HG02642 (cell line): ENCODE measurements around the gene TPGS2.
"Not testable (repeated sequence)": the region's sequence is repeated elsewhere in the genome, so short reads cannot be mapped to it uniquely, and the experiment has no call there.

Source experiments
- ATAC-seq: cut with Tn5 transposase; IDR thresholded peaks from one replicate; pipeline ENCODE4 v1.9.1; 2021; ENCODE audit warnings: mild to moderate bottlenecking; ENCODE audit not compliant: unreplicated experiment, poor library complexity

Gene TPGS2

GRCh38 chr18:36828630-36829361, at the start of gene TPGS2, which contains the start of gene KIAA1328:
TSS of gene TPGS2 (minus strand) at chr18:36829002. CDS start at chr18:36828767, 235 bp downstream.
TSS of gene KIAA1328 (plus strand) at chr18:36829127. CDS start at chr18:36829139, 12 bp downstream.
- ATAC-seq = peak; percentile 96

- ATAC-seq = not testable (repeated sequence)
Measured at GRCh38 chr18:36873826-36874225, 45.0 kb upstream of the TPGS2 start.

- ATAC-seq = no peak
Measured at GRCh38 chr18:36872329-36872728, 43.5 kb upstream of the TPGS2 start.

- no peak for ATAC-seq
Measured at GRCh38 chr18:36871801-36872200, 43.0 kb upstream of the TPGS2 start.

- ATAC-seq = no peak
Measured at GRCh38 chr18:36867056-36867455, 38.3 kb upstream of the TPGS2 start.

GRCh38 chr18:36862182-36862581, 33.4 kb upstream of the TPGS2 start:
- ATAC-seq = no peak

- no peak for ATAC-seq
Measured at GRCh38 chr18:36856815-36857214, 28.0 kb upstream of the TPGS2 start.

GRCh38 chr18:36851202-36851590, 22.4 kb upstream of the TPGS2 start:
- no peak for ATAC-seq

- ATAC-seq = no peak
Measured at GRCh38 chr18:36850527-36851201, 21.9 kb upstream of the TPGS2 start.

GRCh38 chr18:36849288-36850006, 20.6 kb upstream of the TPGS2 start:
- no peak for ATAC-seq

GRCh38 chr18:36848609-36849008, 19.8 kb upstream of the TPGS2 start:
- ATAC-seq = no peak

GRCh38 chr18:36843784-36844183, 15.0 kb upstream of the TPGS2 start:
- no peak for ATAC-seq

GRCh38 chr18:36843199-36843598, 14.4 kb upstream of the TPGS2 start:
- no peak for ATAC-seq

- no peak for ATAC-seq
Measured at GRCh38 chr18:36839835-36840234, 11.0 kb upstream of the TPGS2 start.

GRCh38 chr18:36835927-36836326, 7.1 kb upstream of the TPGS2 start:
- no peak for ATAC-seq

GRCh38 chr18:36833120-36833519, 4.3 kb upstream of the TPGS2 start:
- no peak for ATAC-seq

GRCh38 chr18:36831139-36831538, 2.3 kb upstream of the TPGS2 start:
- no peak for ATAC-seq

GRCh38 chr18:36830158-36830495, 1.3 kb upstream of the TPGS2 start:
- no peak for ATAC-seq

- no peak for ATAC-seq
Measured at GRCh38 chr18:36829362-36830157, 758 bp upstream of the TPGS2 start.

GRCh38 chr18:36828157-36828629, 609 bp downstream of the TPGS2 start:
- ATAC-seq = peak; percentile 1
